Endothelial cell of umbilical vein (primary cell): ENCODE measurements around the gene TTC31. TPM values are rescaled to one million over a fixed set of nuclear protein-coding genes. Genes with fewer than 3 reads are reported as not detected.

ENCODE experiments used
- BruUV-seq: library from RNA; stranded (reverse); fragments of 400-500 nt; replicated peaks from 2 replicates; lab custom pipeline; 2021; lab: Mats Ljungman, UMichigan
- CTCF ChIA-PET: fragments of 300-600, 350-600 bp; sonication (Branson Sonifier 250); formaldehyde crosslinking; loops from one replicate; lab custom pipeline; 2021; ENCODE audit warnings: antibody characterized with exemption, inconsistent platforms; lab: Charles Lee
- POLR2A ChIA-PET: fragments of 300-600, 350-600 bp; sonication (Branson Sonifier 250); formaldehyde crosslinking; loops from one replicate; lab custom pipeline; 2021; ENCODE audit warnings: antibody characterized with exemption, inconsistent platforms; lab: Charles Lee
- DNase-seq: peaks from one replicate; pipeline ENCODE4 v3.0.0-alpha.2; 2011; ENCODE audit warnings: low read depth, low spot score
- FAIRE-seq: peaks from 2 replicates; lab custom pipeline; 2011; peaks lifted over from hg19 to GRCh38; lab: Jason Lieb, UNC
- H2AFZ ChIP-seq: 2 replicates; pipeline ENCODE4 v1.6.0; 2012; ENCODE audit warnings: low read depth, low read length, control low read depth, inconsistent platforms
- H3K27ac ChIP-seq: 2 replicates; pipeline ENCODE4 v1.5.1; 2011; ENCODE audit warnings: low read depth, mild to moderate bottlenecking, control low read depth, low read length, moderate library complexity; ENCODE audit not compliant: insufficient read depth
- H3K27me3 ChIP-seq, 2 experiments: 2 replicates each; pipeline versions ENCODE4 v1.6.0 to v1.6.1; 2011; ENCODE audit warnings: low read length in 2 of 2, mixed read lengths in 1 of 2; ENCODE audit not compliant: control insufficient read depth in 2 of 2, insufficient read depth in 2 of 2
- H3K36me3 ChIP-seq, 2 experiments: 2 replicates in 1 of 2; 3 replicates in 1 of 2; pipeline ENCODE4 v1.5.1; 2011; ENCODE audit warnings: low read length in 2 of 2, mild to moderate bottlenecking in 1 of 2, moderate library complexity in 1 of 2; ENCODE audit not compliant: control insufficient read depth in 2 of 2, insufficient read depth in 2 of 2; ENCODE audit errors: extremely low read depth in 1 of 2
- H3K4me1 ChIP-seq: 3 replicates; pipeline ENCODE4 v1.5.1; 2011; ENCODE audit warnings: mild to moderate bottlenecking, low read length; ENCODE audit not compliant: control insufficient read depth, insufficient read depth; ENCODE audit errors: extremely low read depth
- H3K4me2 ChIP-seq: 2 replicates; pipeline ENCODE4 v1.6.1; 2011; ENCODE audit warnings: low read length, control low read depth, mixed read lengths; ENCODE audit not compliant: insufficient read depth
- H3K4me3 ChIP-seq, 3 experiments: fragments of 200-600 bp in 1 of 3; sonication (generic), shearing (Covaris generic) in 1 of 3; replicated peaks in 1 of 3; 2 replicates each; pipeline ENCODE4 v1.5.1; 2011 to 2016; ENCODE audit warnings: control low read depth in 3 of 3, low read length in 3 of 3, mild to moderate bottlenecking in 2 of 3, inconsistent platforms in 1 of 3, low read depth in 1 of 3, moderate library complexity in 1 of 3; ENCODE audit not compliant: insufficient read depth in 1 of 3
- H3K79me2 ChIP-seq: 2 replicates; pipeline ENCODE4 v1.6.0; 2012; ENCODE audit warnings: low read length, inconsistent platforms; ENCODE audit not compliant: control insufficient read depth, insufficient read depth
- H3K9ac ChIP-seq: replicated peaks from 2 replicates; pipeline ENCODE3; 2011; ENCODE audit warnings: low read length, control low read depth; ENCODE audit not compliant: insufficient read depth; ENCODE audit errors: extremely low read depth
- H3K9me1 ChIP-seq: replicated peaks from 3 replicates; pipeline ENCODE4 v1.6.0; 2011; ENCODE audit warnings: mild to moderate bottlenecking, low read length; ENCODE audit not compliant: control insufficient read depth, insufficient read depth; ENCODE audit errors: extremely low read depth
- H3K9me3 ChIP-seq: replicated peaks from 2 replicates; pipeline ENCODE4 v1.5.1; 2012; ENCODE audit warnings: low read length, inconsistent platforms; ENCODE audit not compliant: control insufficient read depth, insufficient read depth
- H4K20me1 ChIP-seq: replicated peaks from 2 replicates; pipeline ENCODE3; 2011; ENCODE audit warnings: mild to moderate bottlenecking, low read length; ENCODE audit not compliant: control insufficient read depth, insufficient read depth; ENCODE audit errors: extremely low read depth
- EZH2 ChIP-seq: IDR thresholded peaks from 2 replicates; pipeline ENCODE4 v1.6.1; 2012; ENCODE audit warnings: borderline replicate concordance, low read depth, mild to moderate bottlenecking, moderate library complexity, low read length, inconsistent platforms; ENCODE audit not compliant: severe bottlenecking
- FOS ChIP-seq: IDR thresholded peaks from 2 replicates; pipeline ENCODE4 v1.6.1; 2011; ENCODE audit warnings: mild to moderate bottlenecking, low read length, moderate library complexity, borderline replicate concordance; ENCODE audit not compliant: insufficient read depth
- GATA2 ChIP-seq: IDR thresholded peaks from 2 replicates; pipeline ENCODE4 v1.7.0; 2011; ENCODE audit warnings: low read depth, mild to moderate bottlenecking, moderate library complexity, mixed read lengths, low read length; ENCODE audit not compliant: insufficient read length, insufficient read depth
- JUN ChIP-seq: IDR thresholded peaks from 2 replicates; pipeline ENCODE4 v1.6.1; 2011; ENCODE audit warnings: borderline replicate concordance, low read depth; ENCODE audit not compliant: insufficient read length, insufficient read depth
- MYC ChIP-seq: IDR thresholded peaks from one replicate; pipeline ENCODE4 v1.6.1; 2011; ENCODE audit warnings: mild to moderate bottlenecking, low read depth, low read length
- POLR2A ChIP-seq: IDR thresholded peaks from 2 replicates; pipeline ENCODE4 v1.6.1; 2012; ENCODE audit warnings: low read depth, mild to moderate bottlenecking, control low read depth, low read length
- POLR2AphosphoS5 ChIP-seq: IDR thresholded peaks from 2 replicates; pipeline ENCODE4 v1.6.1; 2012; ENCODE audit warnings: low read depth, mild to moderate bottlenecking, control low read depth, low read length, moderate library complexity; ENCODE audit not compliant: insufficient read depth
- dilution Hi-C: fragments of 300-500 bp; cut with MboI; formaldehyde crosslinking; loops from one replicate; pipeline ENCODE4 v1.15.0; 2019; ENCODE audit warnings: low sequenced_read_pairs; ENCODE audit not compliant: extremely low pct_ligation_motif_present
- intact Hi-C: fragments of 100-400 bp; cut with micrococcal nuclease; formaldehyde crosslinking; loops from one replicate; pipeline ENCODE4 v1.10.0; 2022
- polyA plus RNA-seq, 4 experiments: library from polyadenylated mRNA; depleted of rRNA in 3 of 4; stranded (reverse) in 3 of 4; unstranded in 1 of 4; fragments of >200 nt; gene quantifications; 2 replicates each; pipeline versions ENCODE4 v1.2.1 to v1.2.3, GENCODE V29; 2011 to 2012; ENCODE audit warnings: missing spikeins in 1 of 4
- total RNA-seq: library from RNA; stranded (reverse); gene quantifications from 2 replicates; pipeline ENCODE4 v1.2.3, GENCODE V29; 2021
- TF ChIP-seq, protein P1 (sequence below): IDR thresholded peaks from 2 replicates; pipeline ENCODE4 v1.6.1; 2011; ENCODE audit not compliant: insufficient read depth, insufficient read length
- TF ChIP-seq, protein P2 (sequence below), 2 donors: IDR thresholded peaks; 1 replicate in 1 of 2; 2 replicates in 1 of 2; pipeline ENCODE4 v1.5.1; 2011; ENCODE audit warnings: low read length in 2 of 2, mild to moderate bottlenecking in 2 of 2, moderate library complexity in 2 of 2, control low read depth in 1 of 2, inconsistent platforms in 1 of 2, low read depth in 1 of 2; ENCODE audit not compliant: insufficient read depth in 1 of 2; ENCODE audit errors: extremely low read depth in 1 of 2

Gene TTC31
- total and polyA plus RNA-seq, 2 donors (not counting 3 experiments of a cell fraction or from before 2014, with no cell fraction given) = 20.1 to 24.1 TPM

GRCh38 chr2:74474481-74474880 lies 8.4 kb upstream of the TTC31 start:
- ChIA-PET CTCF (interaction anchor here (0.8 to 1.8 kb wide), 5 partner anchors 9 to 225 kb away, joined by 3 to 6 read pairs (median 5); partner anchors contain the start of gene MOGS), POLR2A (no interaction called here)
- Histone ChIP-seq H3K79me2 (no peaks in the 10 kb centered on the region), H2AFZ (no peak overlapping the region), H3K27ac (no peak overlapping the region), H3K4me2 (no peak overlapping the region), H3K9me1 (no peaks in the 10 kb centered on the region), H3K36me3 (peaks cover 0 to 7% of the 10 kb centered on the region in 2 experiments), H3K9ac (no peak overlapping the region), H3K4me3 (no peak overlapping the region), H3K9me3 (no peaks in the 10 kb centered on the region), H4K20me1 (no peaks in the 10 kb centered on the region), H3K27me3 (no peaks in the 10 kb centered on the region), H3K4me1 (peaks cover 13% of the 10 kb centered on the region)
- no peak for FAIRE-seq
- dilution Hi-C loops (no loop called here), intact Hi-C loops (no loop called here)
- TF ChIP-seq GATA2 (no peak), POLR2AphosphoS5 (no peak), MYC (no peak), JUN (no peak), POLR2A (no peak), EZH2 (no peak), FOS (no peak)
- TF ChIP-seq, protein P1, sequence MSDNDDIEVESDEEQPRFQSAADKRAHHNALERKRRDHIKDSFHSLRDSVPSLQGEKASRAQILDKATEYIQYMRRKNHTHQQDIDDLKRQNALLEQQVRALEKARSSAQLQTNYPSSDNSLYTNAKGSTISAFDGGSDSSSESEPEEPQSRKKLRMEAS = no peak
- TF ChIP-seq, protein P2, sequence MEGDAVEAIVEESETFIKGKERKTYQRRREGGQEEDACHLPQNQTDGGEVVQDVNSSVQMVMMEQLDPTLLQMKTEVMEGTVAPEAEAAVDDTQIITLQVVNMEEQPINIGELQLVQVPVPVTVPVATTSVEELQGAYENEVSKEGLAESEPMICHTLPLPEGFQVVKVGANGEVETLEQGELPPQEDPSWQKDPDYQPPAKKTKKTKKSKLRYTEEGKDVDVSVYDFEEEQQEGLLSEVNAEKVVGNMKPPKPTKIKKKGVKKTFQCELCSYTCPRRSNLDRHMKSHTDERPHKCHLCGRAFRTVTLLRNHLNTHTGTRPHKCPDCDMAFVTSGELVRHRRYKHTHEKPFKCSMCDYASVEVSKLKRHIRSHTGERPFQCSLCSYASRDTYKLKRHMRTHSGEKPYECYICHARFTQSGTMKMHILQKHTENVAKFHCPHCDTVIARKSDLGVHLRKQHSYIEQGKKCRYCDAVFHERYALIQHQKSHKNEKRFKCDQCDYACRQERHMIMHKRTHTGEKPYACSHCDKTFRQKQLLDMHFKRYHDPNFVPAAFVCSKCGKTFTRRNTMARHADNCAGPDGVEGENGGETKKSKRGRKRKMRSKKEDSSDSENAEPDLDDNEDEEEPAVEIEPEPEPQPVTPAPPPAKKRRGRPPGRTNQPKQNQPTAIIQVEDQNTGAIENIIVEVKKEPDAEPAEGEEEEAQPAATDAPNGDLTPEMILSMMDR (IDR thresholded peaks at IDR 0.05; ENCODE audit: extremely low read depth in 1 of 2, insufficient read depth in 1 of 2, low read depth in 1 of 2, low read length in 2 of 2) = no peak
- BruUV-seq = no TSS peak
- no peak for DNase-seq
